K562 (cell line): ENCODE results near the gene LIX1. TPM values are rescaled to one million over a fixed set of nuclear protein-coding genes. Genes with fewer than 3 reads are reported as not detected.

ENCODE experiments used
- COPS2 ChIP-seq: fragments of 450-650 bp; conservative IDR thresholded peaks from 2 replicates; pipeline ENCODE4 v1.6.1; 2016; ENCODE audit warnings: mild to moderate bottlenecking, moderate library complexity
- DNMT1 ChIP-seq: fragments of 450-650 bp; IDR thresholded peaks from 2 replicates; pipeline ENCODE4 v1.6.1; 2016; ENCODE audit warnings: antibody characterized with exemption, mild to moderate bottlenecking
- FUS ChIP-seq: fragments of 200-400 bp; formaldehyde crosslinking; optimal IDR thresholded peaks from 2 replicates; pipeline ENCODE3; 2017; ENCODE audit warnings: low read depth, low read length
- HDAC6 ChIP-seq: IDR thresholded peaks from 2 replicates; pipeline ENCODE4 v1.6.1; 2012; ENCODE audit warnings: low read depth, mild to moderate bottlenecking, control low read depth, inconsistent platforms, low read length, moderate library complexity
- JUN ChIP-seq, 2 experiments: sonication (generic) in 1 of 2; formaldehyde crosslinking in 1 of 2; IDR thresholded peaks; 2 replicates each; pipeline versions ENCODE4 v1.6.1 to v1.8.0; 2012 to 2022; ENCODE audit warnings: borderline replicate concordance in 2 of 2, mild to moderate bottlenecking in 2 of 2, improper control_type of control experiment in 1 of 2, low read depth in 1 of 2, low read length in 1 of 2, missing genetic modification reagents in 1 of 2
- NONO ChIP-seq, 2 experiments: fragments of 200-400 bp in 1 of 2; fragments of 450-650 bp in 1 of 2; formaldehyde crosslinking in 1 of 2; IDR thresholded peaks; 2 replicates each; pipeline ENCODE4 v1.6.1; 2017; ENCODE audit warnings: low read depth in 2 of 2, mild to moderate bottlenecking in 2 of 2, moderate library complexity in 2 of 2, low read length in 1 of 2
- NR1H2 ChIP-seq: sonication (generic); formaldehyde crosslinking; IDR thresholded peaks from 2 replicates; pipeline ENCODE4 v1.4.0; 2020; ENCODE audit warnings: mild to moderate bottlenecking, missing genetic modification reagents
- POLR2AphosphoS2 ChIP-seq: IDR thresholded peaks from 2 replicates; pipeline ENCODE4 v1.6.1; 2012; ENCODE audit warnings: low read length, improper control_type of control experiment
- PRMT5 ChIP-seq: sonication (generic); formaldehyde crosslinking; IDR thresholded peaks from 2 replicates; pipeline ENCODE4 v1.5.0; 2020; ENCODE audit warnings: missing genetic modification reagents
- TBL1XR1 ChIP-seq, 2 experiments: IDR thresholded peaks; 2 replicates each; pipeline ENCODE4 v1.6.1; 2012; ENCODE audit warnings: improper control_type of control experiment in 2 of 2, low read length in 2 of 2, mild to moderate bottlenecking in 1 of 2
- TBP ChIP-seq: optimal IDR thresholded peaks from 2 replicates; pipeline ENCODE3; 2011; ENCODE audit warnings: low read depth, low read length, improper control_type of control experiment
- THRAP3 ChIP-seq: fragments of 450-650 bp; IDR thresholded peaks from 2 replicates; pipeline ENCODE4 v1.6.1; 2016; ENCODE audit warnings: mild to moderate bottlenecking, inconsistent platforms, borderline replicate concordance
- U2AF1 ChIP-seq: fragments of 200-400 bp; formaldehyde crosslinking; optimal IDR thresholded peaks from 2 replicates; pipeline ENCODE3; 2017; ENCODE audit warnings: mild to moderate bottlenecking, low read depth, low read length, moderate library complexity
- polyA plus RNA-seq, 8 experiments: library from polyadenylated mRNA; depleted of rRNA in 4 of 8; stranded (reverse) in 5 of 8; unstranded in 3 of 8; fragments of >200 nt; fragmentation: Nextera tagmentation in 2 of 8; fragmentation: Illumina TruSeq in 1 of 8; extraction: Ambion mirVana in 2 of 8; extraction: Trizol in 1 of 8; gene quantifications; 2 replicates each; pipeline versions ENCODE4 v1.2.1 to v1.2.3, GENCODE V29; 2011 to 2014; ENCODE audit warnings: inconsistent platforms in 1 of 8, missing spikeins in 1 of 8
- total RNA-seq, 7 experiments: library from RNA; depleted of rRNA in 6 of 7; stranded (reverse); fragments of >200 nt in 6 of 7; fragmentation: Illumina TruSeq in 2 of 7; extraction: Trizol in 2 of 7; gene quantifications; 2 replicates each; pipeline versions ENCODE4 v1.2.1 to v1.2.3, GENCODE V29; 2011 to 2021; ENCODE audit warnings: low replicate concordance in 1 of 7
- TF ChIP-seq, protein P1 (sequence below): fragments of 450-650 bp; IDR thresholded peaks from 2 replicates; pipeline ENCODE4 v1.7.0; 2016; ENCODE audit warnings: borderline replicate concordance
- TF ChIP-seq, protein P2 (sequence below): fragments of 200-400 bp; formaldehyde crosslinking; IDR thresholded peaks from 2 replicates; pipeline ENCODE4 v1.6.1; 2017; ENCODE audit warnings: mild to moderate bottlenecking, low read depth, low read length, moderate library complexity
- TF ChIP-seq, protein P3 (sequence below): fragments of 450-650 bp; IDR thresholded peaks from 2 replicates; pipeline ENCODE4 v1.6.1; 2016; ENCODE audit warnings: missing biosample characterization, missing genetic modification characterization
- TF ChIP-seq, protein P4 (sequence below): fragments of 250-450 bp; sonication (Bioruptor Pico); IDR thresholded peaks from 2 replicates; pipeline ENCODE4 v1.5.0; 2020; ENCODE audit warnings: mild to moderate bottlenecking, borderline replicate concordance
- TF ChIP-seq, protein P5 (sequence below): fragments of 250-450 bp; sonication (Bioruptor Pico); IDR thresholded peaks from 2 replicates; pipeline ENCODE4 v1.8.0; 2022; ENCODE audit warnings: inconsistent platforms, mild to moderate bottlenecking, moderate library complexity, borderline replicate concordance

Gene LIX1
- total and polyA plus RNA-seq, 9 of the 15 experiments (the other 6 are each of a cell fraction or from before 2014, with no cell fraction given): 0.01 to 0.18 TPM; not detected in 7

DNA sequence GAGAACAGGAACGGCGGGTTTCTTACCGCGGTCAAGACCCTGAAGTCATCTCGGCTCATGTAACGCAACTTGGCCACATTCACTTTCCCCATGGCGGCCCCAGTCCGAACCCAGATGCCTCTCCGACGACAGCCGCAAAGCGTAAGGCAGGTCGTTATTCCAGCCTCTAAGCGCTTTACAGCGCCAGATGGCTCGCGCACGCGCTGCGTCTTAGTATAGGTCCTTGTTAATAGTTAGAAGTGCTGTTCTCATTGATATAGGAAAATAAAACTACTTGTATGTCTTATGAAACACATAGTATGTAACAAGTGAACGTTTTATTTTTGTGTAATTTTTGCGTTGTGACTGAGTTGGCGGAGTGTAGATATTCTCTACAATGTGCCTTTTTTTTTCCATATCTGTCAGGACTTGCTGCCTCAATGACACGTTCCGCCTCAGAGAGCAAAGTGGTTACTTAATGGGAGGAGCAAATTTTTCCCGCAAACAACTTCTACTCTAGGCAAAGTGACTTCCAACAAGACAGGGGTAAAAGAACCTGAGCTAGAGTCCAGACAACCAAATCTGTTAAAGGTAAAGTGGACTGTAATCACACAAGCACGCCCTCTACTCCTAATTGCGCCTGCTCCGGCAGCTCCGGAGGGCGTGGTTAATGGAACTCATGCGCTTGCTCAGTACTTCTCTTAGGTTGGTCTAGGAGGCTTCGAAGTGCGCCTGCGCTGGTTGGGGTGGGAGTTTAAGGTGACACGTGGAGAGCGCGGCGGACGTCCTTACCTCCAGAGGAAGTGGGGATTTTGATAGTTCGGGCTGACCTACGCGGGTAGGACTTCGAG is 40.9 kb upstream of the LIX1 start, which contains the start of gene RIOK2 (continued):
- TF ChIP-seq TBP: peak; percentile 68
- TF ChIP-seq, protein P1, sequence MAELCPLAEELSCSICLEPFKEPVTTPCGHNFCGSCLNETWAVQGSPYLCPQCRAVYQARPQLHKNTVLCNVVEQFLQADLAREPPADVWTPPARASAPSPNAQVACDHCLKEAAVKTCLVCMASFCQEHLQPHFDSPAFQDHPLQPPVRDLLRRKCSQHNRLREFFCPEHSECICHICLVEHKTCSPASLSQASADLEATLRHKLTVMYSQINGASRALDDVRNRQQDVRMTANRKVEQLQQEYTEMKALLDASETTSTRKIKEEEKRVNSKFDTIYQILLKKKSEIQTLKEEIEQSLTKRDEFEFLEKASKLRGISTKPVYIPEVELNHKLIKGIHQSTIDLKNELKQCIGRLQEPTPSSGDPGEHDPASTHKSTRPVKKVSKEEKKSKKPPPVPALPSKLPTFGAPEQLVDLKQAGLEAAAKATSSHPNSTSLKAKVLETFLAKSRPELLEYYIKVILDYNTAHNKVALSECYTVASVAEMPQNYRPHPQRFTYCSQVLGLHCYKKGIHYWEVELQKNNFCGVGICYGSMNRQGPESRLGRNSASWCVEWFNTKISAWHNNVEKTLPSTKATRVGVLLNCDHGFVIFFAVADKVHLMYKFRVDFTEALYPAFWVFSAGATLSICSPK: no peak
- TF ChIP-seq COPS2: no peak
- TF ChIP-seq JUN (IDR thresholded peaks at IDR 0.05; ENCODE audit: borderline replicate concordance, low read depth, low read length): peak; percentile 46; the same call in 1 of the 2 replicates
- peak; percentile 50; the same call in 1 of the 2 replicates for TF ChIP-seq JUN (CRISPR knock-in tag; IDR thresholded peaks at IDR 0.05; ENCODE audit: borderline replicate concordance)
- TF ChIP-seq, protein P2, sequence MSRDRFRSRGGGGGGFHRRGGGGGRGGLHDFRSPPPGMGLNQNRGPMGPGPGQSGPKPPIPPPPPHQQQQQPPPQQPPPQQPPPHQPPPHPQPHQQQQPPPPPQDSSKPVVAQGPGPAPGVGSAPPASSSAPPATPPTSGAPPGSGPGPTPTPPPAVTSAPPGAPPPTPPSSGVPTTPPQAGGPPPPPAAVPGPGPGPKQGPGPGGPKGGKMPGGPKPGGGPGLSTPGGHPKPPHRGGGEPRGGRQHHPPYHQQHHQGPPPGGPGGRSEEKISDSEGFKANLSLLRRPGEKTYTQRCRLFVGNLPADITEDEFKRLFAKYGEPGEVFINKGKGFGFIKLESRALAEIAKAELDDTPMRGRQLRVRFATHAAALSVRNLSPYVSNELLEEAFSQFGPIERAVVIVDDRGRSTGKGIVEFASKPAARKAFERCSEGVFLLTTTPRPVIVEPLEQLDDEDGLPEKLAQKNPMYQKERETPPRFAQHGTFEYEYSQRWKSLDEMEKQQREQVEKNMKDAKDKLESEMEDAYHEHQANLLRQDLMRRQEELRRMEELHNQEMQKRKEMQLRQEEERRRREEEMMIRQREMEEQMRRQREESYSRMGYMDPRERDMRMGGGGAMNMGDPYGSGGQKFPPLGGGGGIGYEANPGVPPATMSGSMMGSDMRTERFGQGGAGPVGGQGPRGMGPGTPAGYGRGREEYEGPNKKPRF: no peak
- TF ChIP-seq DNMT1: no peak
- TF ChIP-seq U2AF1: no peak
- TF ChIP-seq, protein P3, sequence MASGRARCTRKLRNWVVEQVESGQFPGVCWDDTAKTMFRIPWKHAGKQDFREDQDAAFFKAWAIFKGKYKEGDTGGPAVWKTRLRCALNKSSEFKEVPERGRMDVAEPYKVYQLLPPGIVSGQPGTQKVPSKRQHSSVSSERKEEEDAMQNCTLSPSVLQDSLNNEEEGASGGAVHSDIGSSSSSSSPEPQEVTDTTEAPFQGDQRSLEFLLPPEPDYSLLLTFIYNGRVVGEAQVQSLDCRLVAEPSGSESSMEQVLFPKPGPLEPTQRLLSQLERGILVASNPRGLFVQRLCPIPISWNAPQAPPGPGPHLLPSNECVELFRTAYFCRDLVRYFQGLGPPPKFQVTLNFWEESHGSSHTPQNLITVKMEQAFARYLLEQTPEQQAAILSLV (tag): no peak
- TF ChIP-seq, protein P4, sequence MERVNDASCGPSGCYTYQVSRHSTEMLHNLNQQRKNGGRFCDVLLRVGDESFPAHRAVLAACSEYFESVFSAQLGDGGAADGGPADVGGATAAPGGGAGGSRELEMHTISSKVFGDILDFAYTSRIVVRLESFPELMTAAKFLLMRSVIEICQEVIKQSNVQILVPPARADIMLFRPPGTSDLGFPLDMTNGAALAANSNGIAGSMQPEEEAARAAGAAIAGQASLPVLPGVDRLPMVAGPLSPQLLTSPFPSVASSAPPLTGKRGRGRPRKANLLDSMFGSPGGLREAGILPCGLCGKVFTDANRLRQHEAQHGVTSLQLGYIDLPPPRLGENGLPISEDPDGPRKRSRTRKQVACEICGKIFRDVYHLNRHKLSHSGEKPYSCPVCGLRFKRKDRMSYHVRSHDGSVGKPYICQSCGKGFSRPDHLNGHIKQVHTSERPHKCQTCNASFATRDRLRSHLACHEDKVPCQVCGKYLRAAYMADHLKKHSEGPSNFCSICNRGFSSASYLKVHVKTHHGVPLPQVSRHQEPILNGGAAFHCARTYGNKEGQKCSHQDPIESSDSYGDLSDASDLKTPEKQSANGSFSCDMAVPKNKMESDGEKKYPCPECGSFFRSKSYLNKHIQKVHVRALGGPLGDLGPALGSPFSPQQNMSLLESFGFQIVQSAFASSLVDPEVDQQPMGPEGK (CRISPR knock-in tag): no peak
- TF ChIP-seq NONO (IDR thresholded peaks at IDR 0.05; ENCODE audit: low read depth in 2 of 2, low read length in 1 of 2): no peak
- TF ChIP-seq HDAC6: no peak
- TF ChIP-seq PRMT5 (CRISPR knock-in tag): no peak
- no peak for TF ChIP-seq THRAP3
- no peak for TF ChIP-seq TBL1XR1 (IDR thresholded peaks at IDR 0.05; ENCODE audit: low read length in 2 of 2)
- no peak for TF ChIP-seq POLR2AphosphoS2
- TF ChIP-seq FUS: no peak
- no peak for TF ChIP-seq NR1H2 (CRISPR knock-in tag)
- TF ChIP-seq, protein P5, sequence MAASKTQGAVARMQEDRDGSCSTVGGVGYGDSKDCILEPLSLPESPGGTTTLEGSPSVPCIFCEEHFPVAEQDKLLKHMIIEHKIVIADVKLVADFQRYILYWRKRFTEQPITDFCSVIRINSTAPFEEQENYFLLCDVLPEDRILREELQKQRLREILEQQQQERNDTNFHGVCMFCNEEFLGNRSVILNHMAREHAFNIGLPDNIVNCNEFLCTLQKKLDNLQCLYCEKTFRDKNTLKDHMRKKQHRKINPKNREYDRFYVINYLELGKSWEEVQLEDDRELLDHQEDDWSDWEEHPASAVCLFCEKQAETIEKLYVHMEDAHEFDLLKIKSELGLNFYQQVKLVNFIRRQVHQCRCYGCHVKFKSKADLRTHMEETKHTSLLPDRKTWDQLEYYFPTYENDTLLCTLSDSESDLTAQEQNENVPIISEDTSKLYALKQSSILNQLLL (CRISPR knock-in tag): no peak
